ENCODE measurements around the gene GNAT3.

Gene GNAT3

DNA sequence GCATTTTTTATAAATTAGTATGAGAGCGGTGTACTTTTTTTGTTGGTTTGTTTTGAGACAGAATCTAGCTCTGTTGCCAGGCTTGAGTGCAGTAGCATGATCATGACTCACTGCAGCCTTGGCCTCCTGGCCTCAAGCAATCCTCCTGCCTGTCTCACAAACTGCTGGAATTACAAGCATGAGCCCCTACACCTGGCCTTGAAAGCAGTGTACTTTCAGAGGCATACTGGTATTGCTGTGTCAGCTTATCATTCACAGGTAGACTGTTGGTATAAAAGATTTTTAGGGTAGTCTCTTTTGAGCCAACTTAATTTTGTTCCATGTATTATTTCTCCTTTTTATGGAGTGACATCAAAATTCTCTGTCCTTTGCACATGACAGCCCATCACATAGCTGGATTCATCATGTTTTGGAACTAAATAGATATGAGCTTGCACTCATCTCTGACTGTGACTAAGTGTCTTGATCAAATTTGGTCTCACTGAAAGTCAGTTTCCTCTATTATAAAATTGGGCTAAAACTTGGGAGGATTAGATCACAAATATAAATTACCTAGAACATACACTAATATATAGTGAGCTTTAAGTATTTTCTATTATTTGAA is 12.4 kb downstream of the GNAT3 start:
- no peak for DNase-seq

DNA sequence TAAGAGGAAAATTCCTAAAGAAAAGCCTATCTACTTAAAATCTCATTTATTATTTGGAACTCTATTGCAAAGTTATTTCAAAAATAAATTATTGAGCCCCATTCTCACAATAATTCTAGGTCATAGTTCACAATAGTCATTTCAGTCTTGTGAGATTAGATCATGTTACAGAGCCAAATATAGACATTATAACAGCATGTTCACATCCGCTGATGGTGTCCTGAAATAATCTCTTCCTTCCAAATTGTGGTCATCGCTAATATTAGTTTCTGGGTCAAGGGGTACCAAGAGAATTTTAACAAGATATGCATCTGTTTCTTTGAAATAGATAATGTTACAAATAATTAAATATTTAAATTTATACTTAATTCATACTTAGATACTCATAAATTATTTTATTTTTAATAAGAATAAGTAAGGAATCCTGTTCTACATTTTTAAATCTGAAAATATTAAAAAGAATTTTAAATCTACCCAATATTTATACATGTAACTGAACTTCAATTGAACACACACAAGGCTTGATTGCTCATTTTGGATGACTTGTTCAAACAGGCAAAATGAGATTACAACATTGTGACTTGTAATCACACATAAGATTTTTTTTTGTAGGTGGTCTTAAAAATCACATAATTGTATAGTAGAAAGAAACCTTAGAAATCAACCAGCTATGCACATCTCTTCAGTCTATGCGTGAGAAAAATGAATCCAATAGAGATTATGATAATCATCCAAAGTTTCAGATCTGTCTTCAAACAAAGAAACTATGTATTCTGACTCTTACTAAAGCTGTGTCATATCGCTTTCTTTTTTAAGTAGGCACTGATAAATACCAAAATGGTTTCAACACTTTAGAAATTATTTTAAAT is 13.1 kb downstream of the GNAT3 start:
- no peak for DNase-seq

DNA sequence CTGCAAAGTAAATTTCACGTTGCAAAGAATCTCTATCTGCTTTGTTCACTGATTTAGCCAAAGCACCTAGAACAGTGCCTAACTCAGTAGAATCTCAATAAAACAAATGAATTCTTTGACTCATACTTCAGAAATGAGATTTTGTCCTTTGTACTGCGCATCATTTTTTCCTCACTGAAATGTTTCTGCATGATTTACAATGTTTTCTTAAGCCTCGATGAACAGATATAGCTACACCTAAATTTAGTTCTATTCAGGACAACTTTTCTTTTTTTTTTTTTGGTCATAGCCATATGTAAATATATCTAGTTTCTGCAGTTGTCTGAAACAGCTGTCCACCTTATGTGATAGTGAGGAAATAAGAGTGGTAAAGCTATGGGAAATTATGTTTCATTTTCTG is 15.3 kb downstream of the GNAT3 start:
- no peak for DNase-seq

DNA sequence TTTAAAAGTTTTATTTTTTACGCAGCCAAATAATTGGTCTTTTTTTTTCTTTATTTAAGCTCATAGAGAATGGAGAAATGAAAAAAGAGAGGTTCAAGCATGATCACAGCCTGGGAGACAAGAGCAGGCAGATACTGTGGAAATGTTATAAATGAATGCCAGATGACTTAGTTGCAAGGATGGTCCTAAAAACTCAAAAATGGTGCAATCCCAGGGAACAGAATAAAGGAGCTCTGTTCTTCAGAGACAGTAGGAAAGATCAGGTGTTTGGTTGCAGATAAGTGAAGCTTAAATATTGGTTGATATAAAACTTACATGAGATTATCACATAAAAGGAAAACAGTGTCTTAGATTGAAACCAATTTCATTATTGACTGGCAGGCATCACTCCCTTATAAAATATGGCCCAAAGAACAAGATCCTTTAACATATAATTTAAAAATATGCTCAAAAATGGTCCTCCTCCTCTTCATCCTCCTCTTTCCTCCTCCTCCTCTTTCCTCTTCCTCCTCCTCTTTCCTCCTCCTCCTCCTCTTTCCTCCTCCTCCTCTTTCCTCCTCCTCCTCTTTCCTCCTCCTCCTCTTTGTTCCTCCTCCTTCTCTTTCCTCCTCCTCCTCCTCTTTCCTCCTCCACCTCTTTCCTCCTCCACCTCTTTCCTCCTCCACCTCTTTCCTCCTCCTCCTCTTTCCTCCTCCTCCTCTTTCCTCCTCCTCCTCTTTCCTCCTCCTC is 18.6 kb downstream of the GNAT3 start:
- DNase-seq: no peak

DNA sequence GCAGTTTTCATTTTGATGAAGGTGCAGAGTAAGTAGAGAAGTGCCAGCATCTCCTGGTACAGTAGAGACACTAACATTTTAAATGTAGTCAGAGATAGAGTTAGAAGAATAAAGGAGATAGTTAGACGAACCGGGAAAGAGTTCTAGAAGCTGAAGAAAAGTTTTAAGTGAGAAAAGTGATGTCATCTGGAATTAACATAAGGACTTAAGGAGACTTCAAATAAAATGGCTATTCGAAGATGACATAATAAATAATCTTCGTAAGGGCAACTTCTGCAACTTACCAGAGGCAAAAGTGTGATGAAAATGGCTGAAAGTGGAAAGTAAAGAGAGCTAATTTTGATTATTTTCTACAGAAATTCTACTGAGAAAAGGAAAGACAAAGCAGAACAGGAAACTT is 20.4 kb downstream of the GNAT3 start:
- DNase-seq: no peak

DNA sequence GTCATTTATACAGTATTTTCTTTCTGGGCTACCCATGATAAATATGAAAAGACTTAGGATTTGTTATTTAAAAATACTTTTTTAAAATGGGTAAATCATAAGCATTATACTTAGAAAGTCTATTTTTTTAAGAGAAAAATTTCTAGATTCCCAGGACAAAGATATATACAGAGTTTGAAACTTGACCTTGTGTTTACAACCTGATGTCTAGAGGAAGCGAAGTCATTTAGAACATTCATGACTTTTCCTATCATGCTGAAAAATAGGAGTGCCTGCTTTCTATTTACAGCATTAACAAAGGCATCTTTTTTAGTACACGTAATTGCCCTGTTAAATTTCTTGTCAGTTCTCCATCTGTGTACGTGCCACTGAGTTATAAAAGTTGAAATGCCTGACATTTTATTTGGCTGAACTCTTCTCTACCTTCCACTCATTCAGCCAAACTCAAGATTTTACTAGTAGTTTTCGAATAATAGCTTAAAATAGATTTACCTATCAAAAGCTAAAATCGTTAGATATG is 23.0 kb downstream of the GNAT3 start:
- DNase-seq: no peak

DNA sequence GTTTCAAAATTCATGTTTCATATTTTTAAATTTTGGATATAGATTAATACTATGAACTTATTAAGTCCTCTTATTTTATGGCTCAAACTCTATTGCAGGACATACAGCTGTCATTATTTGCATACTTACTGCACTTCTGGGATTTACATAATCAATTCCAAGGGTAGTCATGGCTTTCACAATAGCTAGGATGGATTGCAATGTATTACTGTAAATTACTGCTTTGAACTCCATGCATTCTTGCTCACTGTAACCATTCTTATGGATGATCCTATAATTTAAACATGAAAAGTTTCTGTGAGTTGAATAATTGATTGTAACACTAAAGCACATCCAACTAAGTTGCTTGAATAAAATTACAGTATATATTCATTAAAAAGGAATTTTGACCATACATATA is 23.5 kb downstream of the GNAT3 start:
- DNase-seq: no peak

DNA sequence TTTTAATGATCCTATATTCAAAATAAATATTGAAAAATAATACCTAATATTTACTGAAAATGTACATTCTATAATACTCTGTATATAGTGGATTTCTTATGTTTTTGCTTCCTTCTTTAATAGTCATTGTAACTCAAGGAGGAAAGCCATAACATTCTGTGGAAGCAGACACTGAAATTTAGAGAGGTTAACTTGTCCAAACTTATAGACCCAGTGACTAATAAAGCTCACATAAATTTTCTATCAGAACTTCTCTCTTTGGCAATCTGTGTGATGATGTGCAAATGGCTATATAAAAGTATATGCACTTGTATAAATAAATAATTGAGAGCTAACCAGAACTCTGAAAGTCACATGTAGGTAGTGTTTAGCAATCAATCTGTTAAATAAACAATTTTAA is 26.1 kb downstream of the GNAT3 start:
- no peak for DNase-seq

DNA sequence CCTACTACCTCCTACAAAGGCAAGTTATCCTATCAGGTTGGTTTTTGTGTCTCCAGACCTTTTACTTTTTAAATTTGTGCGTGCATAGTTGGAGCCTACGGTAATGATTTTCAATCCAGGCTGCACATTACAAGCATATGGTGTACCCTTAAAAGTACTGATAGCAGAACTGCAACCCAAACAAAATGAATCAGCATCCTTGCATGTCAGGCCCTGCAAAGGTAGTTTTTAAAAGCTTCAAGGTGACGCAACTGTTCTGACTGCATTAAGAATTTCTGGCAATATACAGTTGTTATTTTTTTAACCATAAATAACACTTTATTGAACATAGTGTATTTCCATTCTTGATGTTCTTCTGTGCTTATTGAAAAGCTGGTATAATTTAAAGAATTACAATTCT is 28.9 kb downstream of the GNAT3 start:
- no peak for DNase-seq

DNA sequence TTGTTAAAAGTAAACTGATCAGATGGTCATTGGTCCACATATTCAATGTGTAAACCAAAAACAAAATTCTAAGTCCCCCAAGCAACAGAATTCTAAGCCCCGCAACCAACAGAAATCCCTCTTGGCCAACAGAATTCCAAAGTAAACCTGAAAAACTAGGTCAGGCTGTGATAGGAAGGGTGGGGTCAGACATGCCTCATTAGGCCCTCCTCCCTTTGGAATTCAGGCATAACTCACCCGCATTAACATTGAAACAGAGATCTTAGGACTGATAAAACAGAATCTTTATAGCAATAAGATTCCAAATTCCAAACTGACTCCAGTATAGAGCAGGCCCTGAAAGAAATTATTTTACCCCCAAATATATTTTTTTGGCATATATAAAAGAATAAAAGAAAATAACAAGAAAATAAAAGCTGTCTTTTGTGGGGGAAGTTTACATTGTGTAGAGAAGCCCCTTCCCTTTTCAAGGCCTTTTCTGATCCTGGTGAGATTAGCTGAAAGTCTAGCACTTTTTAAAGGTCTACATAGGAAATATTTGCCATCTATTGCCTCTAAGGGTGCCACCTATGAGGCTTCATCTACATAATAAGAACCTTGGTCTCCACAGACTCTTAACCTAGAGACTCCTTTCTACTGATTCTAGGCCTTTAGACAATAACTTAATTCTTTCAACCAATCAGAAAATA is 30.5 kb downstream of the GNAT3 start:
- DNase-seq: no peak

DNA sequence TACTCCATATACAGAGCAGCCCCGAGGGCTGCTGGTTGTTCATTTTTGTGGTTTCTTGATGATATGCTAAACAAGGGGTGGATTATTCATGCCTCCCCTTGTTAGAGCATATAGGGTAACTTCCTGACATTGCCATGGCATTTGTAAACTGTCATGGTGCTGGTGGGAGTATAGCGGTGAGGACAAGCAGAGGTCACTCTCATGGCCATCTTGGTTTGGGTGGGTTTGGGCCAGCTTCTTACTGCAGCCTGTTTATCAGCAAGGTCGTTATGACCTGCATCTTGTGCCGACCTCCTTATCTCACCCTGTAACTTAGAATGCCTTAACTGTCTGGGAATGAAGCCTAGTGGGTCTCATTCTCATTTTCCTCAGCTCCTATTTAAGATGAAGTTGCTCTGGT is 31.3 kb downstream of the GNAT3 start:
- DNase-seq: no peak

DNA sequence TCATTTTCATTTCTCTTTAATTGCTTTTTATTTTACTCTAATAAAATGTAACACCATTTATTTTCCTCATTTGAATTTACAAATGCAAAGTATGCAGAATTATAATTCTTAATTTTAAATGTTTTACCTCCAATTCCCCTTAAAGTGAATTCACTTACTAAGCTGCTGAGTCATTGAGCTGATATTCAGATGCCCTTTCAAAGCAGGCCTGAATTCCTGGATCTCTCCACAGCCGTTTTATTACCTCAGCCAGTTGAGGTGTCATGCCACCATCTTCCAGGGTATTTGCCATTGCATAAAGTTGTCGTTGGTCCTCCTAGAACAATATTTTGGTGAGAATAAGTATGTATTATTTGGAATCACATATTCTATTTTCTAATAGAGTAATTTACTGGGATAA is 33.2 kb downstream of the GNAT3 start:
- DNase-seq: no peak

DNA sequence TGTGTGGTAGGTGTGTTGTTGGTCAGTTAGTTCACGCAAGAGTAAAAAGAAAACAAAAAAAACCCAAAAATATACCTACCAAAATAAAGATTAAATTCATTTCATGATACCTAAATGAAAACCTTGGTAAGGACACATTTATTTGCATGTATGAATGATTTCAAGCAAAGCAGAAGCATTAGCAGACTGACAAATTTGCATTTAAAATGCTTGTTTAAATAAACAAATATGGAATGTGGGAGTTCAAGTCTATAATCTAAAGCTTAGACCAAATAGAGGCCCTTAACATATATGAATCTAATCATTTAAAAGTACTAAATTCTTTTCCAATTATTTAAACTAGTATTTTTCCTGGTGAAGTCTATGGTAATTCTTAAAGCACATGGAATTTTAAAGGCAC is 35.8 kb downstream of the GNAT3 start:
- DNase-seq: no peak

DNA sequence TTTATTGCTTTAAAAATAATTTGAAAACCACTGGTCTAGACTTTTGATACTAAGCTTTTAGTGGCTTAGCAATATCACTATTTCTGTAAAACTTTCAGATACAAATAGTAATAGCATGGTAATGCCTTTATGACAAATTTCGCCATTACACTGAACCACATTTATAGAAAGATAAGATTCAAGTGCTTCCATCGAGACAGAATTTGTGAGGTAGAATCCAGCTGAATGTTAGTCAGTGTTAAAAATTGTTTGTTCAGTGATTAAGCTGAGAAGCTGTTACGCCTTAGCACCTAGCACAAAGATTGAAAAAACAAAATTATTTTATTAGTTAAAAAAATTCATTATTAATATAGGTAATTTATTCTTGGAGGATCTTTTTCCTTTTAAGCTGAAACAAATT is 36.5 kb downstream of the GNAT3 start:
- DNase-seq: no peak

DNA sequence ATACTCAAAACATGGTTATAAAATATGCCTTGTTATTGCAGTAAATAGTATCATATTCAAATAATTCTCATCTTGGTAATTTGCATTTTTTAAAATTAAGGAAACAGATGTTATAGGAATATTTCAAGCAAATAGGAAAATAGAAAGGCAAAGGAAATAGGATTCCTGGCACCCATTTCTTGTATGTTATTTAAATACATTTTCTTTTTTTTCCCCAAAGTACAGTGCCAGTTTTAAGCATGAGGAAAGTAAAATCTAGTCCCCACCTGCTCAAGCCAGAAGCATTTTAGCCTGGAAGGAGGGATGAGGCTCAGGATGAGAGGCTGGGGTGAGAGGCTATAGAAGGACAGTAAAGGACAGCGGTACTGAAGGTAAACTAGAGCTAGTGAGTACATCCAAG is 38.1 kb downstream of the GNAT3 start:
- DNase-seq: no peak

DNA sequence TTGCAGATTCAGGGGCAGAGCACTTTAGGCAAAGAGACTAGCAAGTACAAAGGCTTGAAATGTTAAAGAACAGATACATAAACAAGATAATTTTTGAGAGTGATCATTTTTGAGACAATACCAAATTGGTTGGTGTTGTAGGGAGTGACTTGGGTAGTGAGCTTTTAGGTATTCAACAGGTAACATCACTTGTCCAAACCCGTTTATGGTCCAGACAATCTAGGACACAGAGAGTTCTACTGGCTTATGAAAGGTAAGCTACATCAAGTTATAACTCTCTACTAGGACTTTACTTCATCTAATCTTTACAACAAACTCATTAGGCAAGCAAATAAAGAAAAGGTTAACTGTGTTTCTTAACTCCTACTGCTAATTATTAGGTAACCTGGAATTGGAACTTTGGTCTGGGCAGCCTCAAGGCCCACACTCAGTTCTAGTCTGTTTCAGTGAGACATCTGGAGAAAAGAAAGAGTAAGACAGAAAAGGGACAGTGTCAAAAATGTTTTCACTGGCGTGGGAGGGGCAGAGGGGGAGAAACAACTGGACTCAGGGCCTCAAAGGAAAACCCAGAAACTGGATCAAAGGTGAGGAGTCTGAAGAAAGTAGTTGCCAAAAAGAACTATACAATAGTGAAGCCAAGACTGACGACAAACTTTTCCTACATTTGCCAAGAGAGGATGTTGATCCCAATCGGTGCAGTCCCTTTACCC is 39.2 kb downstream of the GNAT3 start:
- DNase-seq: no peak

DNA sequence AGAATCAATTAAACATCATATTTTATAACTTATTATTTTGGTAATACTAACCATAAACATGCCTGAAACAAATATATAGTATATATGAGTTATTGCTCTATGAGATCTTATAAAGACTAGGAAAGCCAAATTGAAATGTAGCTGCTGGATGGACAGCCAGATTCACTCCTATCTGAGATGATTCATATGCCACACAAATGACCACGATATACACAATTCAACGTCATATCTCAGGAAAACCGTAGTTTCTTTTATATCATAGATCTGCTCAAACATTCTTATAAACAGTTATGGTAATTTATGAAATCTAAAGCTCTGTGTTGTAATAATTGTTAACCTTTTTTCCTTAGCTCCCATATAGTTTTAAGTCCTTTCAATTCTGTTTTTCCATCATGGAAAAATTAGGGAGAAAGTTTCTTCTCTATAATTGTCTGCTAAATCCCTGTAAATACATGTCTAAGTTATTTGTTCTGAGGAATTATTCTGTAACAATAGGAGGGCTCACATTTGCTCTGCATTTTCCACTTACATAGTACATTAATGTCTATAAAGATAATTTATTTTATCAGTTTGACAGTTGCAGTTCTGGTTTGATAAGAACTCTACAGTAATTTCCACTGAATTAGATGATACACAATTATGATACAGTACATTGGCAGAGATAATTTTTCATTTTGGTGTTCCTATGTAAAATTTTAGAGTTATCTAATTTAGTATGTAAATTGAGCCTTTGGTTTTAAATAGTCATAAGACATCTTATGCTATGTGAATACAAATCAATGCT is 42.7 kb downstream of the GNAT3 start:
- no peak for DNase-seq

DNA sequence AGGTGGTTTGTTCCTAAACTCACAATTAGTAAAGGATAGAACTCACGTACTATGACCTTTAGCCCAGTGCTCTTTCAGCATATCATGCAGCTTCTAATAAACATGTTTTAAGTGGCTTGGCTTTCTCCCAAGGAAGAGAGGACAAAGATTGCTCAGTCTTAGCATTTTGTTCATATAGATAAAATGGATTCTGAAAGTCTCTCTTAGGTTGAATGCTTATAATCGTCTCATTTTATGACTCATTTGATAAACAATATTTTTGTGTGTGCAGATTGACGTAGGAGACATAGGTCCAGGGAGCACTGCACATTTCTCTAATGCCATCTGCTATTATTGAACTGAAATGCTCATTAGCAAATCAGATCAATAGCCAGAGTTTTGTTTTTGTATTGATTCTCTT is 44.8 kb downstream of the GNAT3 start:
- no peak for DNase-seq

DNA sequence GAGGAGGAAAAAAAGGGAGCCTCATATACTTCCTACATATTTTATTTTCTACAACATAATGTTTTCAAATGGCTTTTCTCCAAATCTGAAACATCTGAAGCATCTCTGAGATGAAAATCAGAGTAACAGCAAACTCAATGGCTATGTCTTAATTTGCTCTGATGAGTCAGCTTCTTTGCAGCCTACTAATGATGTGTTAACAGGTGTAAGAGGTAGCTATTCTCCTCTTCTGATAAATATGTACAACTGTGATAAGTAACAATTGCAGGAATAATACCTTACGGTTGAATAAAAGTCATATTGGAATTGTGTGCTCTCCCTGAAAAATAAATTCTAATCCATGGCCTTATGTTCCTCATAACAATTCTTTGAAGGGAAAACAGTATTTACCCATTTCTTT is 45.2 kb downstream of the GNAT3 start:
- DNase-seq: no peak

DNA sequence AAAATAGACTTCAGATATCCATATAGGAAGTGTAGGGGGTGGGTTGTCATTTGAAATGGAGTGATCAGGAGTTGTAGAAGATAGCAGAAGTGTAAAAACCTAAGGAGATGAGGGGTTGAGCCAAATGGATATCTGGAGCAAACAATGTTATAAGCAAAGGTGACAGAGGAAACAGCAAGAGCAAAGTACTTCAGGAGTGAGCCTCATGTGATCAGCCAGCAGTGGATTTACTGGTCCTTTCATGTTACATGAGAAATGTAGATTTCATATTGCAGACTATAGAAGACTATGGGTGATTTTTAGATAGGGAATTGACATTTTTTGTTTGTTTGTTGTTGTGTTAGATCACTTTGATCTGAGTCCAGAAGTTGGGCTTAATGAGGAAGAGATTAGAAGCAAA is 47.7 kb downstream of the GNAT3 start:
- no peak for DNase-seq

DNA sequence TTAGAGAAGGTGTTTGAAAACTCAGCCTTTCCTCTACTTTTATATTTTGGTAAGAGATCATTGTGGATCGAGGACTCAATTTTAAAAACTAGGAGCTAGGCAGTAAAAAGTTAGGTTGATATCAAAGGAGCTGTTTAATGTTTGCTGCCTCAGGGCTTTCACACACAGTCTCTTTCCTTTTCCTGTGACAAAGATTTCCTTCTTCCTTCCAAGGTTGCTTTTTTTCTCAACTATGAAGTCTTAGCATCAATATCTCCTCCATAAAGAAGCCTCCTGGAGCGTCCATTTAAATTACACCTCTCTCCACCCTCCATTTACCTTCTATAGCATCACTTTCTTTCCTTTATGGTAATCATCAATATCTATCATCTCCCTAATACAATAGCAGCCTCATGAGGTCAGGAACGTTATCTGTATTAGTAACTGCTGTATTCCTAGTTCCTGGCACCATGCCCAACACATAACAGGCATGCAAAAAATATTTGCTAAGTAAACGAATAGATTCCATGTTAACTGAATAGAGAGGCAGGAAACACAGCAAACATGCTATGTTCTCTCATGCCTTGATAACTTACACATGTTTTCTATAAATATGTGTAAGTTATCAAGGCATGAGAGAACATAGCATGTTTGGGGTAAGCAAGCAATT is 48.5 kb downstream of the GNAT3 start:
- DNase-seq: no peak
